ENCODE results near the gene ZNF853.
"Not testable (repeated sequence)": the region's sequence is repeated elsewhere in the genome, so short reads cannot be mapped to it uniquely, and the experiment has no call there.

Gene ZNF853

GRCh38 chr7:6653071-6654003 is 37.9 kb downstream of the ZNF853 start:
- DNase-seq: no peak

- no peak for DNase-seq
Observed at GRCh38 chr7:6654113-6654841, 38.9 kb downstream of the ZNF853 start.

- DNase-seq: no peak
Observed at GRCh38 chr7:6654842-6655610, 39.6 kb downstream of the ZNF853 start.

- no peak for DNase-seq
Observed at GRCh38 chr7:6655636-6656385, 40.4 kb downstream of the ZNF853 start.

- no peak for DNase-seq
Observed at GRCh38 chr7:6656413-6656812, 41.0 kb downstream of the ZNF853 start.

GRCh38 chr7:6658618-6659345 is 43.4 kb downstream of the ZNF853 start:
- DNase-seq: no peak

- not testable (repeated sequence) for DNase-seq
Observed at GRCh38 chr7:6670851-6671250, 55.4 kb downstream of the ZNF853 start.

All from activated T-cell treated with anti-CD3 and anti-CD28 coated beads for 4 hours (primary cell).